Measurements from ENCODE around the gene MPPED2.

GRCh38 chr11:30610628-30611027 lies 24.5 kb upstream of the MPPED2 start:
- no peak for TF ChIP-seq EP300 (IDR thresholded peaks at IDR 0.05)
- TF ChIP-seq POLR2A (IDR thresholded peaks at IDR 0.05), result no peak
- TF ChIP-seq, protein P1, sequence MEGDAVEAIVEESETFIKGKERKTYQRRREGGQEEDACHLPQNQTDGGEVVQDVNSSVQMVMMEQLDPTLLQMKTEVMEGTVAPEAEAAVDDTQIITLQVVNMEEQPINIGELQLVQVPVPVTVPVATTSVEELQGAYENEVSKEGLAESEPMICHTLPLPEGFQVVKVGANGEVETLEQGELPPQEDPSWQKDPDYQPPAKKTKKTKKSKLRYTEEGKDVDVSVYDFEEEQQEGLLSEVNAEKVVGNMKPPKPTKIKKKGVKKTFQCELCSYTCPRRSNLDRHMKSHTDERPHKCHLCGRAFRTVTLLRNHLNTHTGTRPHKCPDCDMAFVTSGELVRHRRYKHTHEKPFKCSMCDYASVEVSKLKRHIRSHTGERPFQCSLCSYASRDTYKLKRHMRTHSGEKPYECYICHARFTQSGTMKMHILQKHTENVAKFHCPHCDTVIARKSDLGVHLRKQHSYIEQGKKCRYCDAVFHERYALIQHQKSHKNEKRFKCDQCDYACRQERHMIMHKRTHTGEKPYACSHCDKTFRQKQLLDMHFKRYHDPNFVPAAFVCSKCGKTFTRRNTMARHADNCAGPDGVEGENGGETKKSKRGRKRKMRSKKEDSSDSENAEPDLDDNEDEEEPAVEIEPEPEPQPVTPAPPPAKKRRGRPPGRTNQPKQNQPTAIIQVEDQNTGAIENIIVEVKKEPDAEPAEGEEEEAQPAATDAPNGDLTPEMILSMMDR (IDR thresholded peaks at IDR 0.05), result no peak

Measured in tibial nerve (tissue), 4 donors.